ENCODE measurements around the gene TMEM256. TPM values are rescaled to one million over a fixed set of nuclear protein-coding genes. Genes with fewer than 3 reads are reported as not detected.

Gene TMEM256
- total RNA-seq, 1 donor from 2014 or later: 92.8 TPM

- no peak for ATAC-seq
Measured at GRCh38 chr17:7407485-7408251, 3.8 kb upstream of the TMEM256 start, which contains the start of gene NLGN2. Gene NLGN2 (plus strand): TSS chr17:7407845. CDS start chr17:7408256, 411 bp downstream.

- ATAC-seq: no peak
Measured at GRCh38 chr17:7407082-7407481, 3.2 kb upstream of the TMEM256 start.

- ATAC-seq: no peak
Measured at GRCh38 chr17:7406235-7406825, 2.4 kb upstream of the TMEM256 start.

- ATAC-seq: no peak
Measured at GRCh38 chr17:7405350-7406234, 1.7 kb upstream of the TMEM256 start.

- ATAC-seq: peak; percentile 40
Measured at GRCh38 chr17:7404737-7405349, 946 bp upstream of the TMEM256 start.

- no peak for ATAC-seq
Measured at GRCh38 chr17:7403727-7403976, 245 bp downstream of the TMEM256 start.

GRCh38 chr17:7403043-7403726 is 712 bp downstream of the TMEM256 start:
- no peak for ATAC-seq

- ATAC-seq: no peak
Measured at GRCh38 chr17:7398612-7399011, 5.3 kb downstream of the TMEM256 start.

- ATAC-seq: no peak
Measured at GRCh38 chr17:7396147-7396546, 7.8 kb downstream of the TMEM256 start.

GRCh38 chr17:7394452-7395191 is 9.3 kb downstream of the TMEM256 start, which contains the start of gene PLSCR3:
Gene PLSCR3 (minus strand): TSS chr17:7394525. CDS start chr17:7394110, 415 bp downstream.
- peak; percentile 87 for ATAC-seq

GRCh38 chr17:7393613-7394451 is 10.1 kb downstream of the TMEM256 start:
- peak; percentile 50 for ATAC-seq

- no peak for ATAC-seq
Measured at GRCh38 chr17:7392696-7393612, 10.9 kb downstream of the TMEM256 start.

GRCh38 chr17:7391307-7391706 is 12.6 kb downstream of the TMEM256 start:
- no peak for ATAC-seq

GRCh38 chr17:7389924-7390910 is 13.7 kb downstream of the TMEM256 start:
- ATAC-seq: no peak

- no peak for ATAC-seq
Measured at GRCh38 chr17:7388856-7389255, 15.0 kb downstream of the TMEM256 start.

GRCh38 chr17:7384489-7385081 is 19.3 kb downstream of the TMEM256 start:
- ATAC-seq: no peak

GRCh38 chr17:7383742-7384488 is 20.0 kb downstream of the TMEM256 start:
- peak; percentile 31 for ATAC-seq
